Activated T-cell treated with anti-CD3 and anti-CD28 coated beads, Interleukin-2, amount 50 U/mL, for 72 hours (primary cell): ENCODE data around the gene TSHZ1. TPM values are rescaled to one million over a fixed set of nuclear protein-coding genes. Genes with fewer than 3 reads are reported as not detected.

Experiments
- ATAC-seq, 2 donors: fragments of 150-1000 bp; cut with Tn5 transposase; replicated peaks in 1 of 2; 2 replicates each; pipeline ENCODE4 v1.10.0; 2021; ENCODE audit warnings: moderate library complexity in 2 of 2, mild to moderate bottlenecking in 1 of 2
- DNase-seq, 2 donors: peaks; one replicate each; pipeline ENCODE4 v3.0.0; 2021 to 2022; ENCODE audit warnings: mixed read lengths in 1 of 2
- H3K27ac Mint-ChIP-seq: one replicate; pipeline ENCODE4 v1.8.0; 2022; ENCODE audit warnings: mild to moderate bottlenecking, moderate library complexity, mixed read lengths
- H3K27me3 Mint-ChIP-seq: one replicate; pipeline ENCODE4 v1.8.0; 2022; ENCODE audit warnings: low read depth, mixed read lengths
- H3K36me3 Mint-ChIP-seq, 2 donors: one replicate each; pipeline ENCODE4 v1.8.0; 2022; ENCODE audit warnings: mixed read lengths in 2 of 2, mild to moderate bottlenecking in 1 of 2; ENCODE audit not compliant: insufficient read depth in 2 of 2
- H3K4me1 Mint-ChIP-seq: one replicate; pipeline ENCODE4 v1.8.0; 2022; ENCODE audit warnings: low read depth, mixed read lengths
- H3K4me3 Mint-ChIP-seq, 2 donors: one replicate each; pipeline ENCODE4 v1.8.0; 2022; ENCODE audit warnings: mild to moderate bottlenecking in 2 of 2, mixed read lengths in 2 of 2, moderate library complexity in 2 of 2
- H3K9me3 Mint-ChIP-seq, 2 donors: one replicate each; pipeline ENCODE4 v1.8.0; 2022; ENCODE audit warnings: mixed read lengths in 2 of 2
- total RNA-seq, 2 donors: library from RNA; stranded (reverse); gene quantifications; one replicate each; pipeline ENCODE4 v1.2.3, GENCODE V29; 2022

The TSHZ1 gene
- total RNA-seq, 2 donors from 2014 or later: 18.1 to 19.2 TPM

DNA sequence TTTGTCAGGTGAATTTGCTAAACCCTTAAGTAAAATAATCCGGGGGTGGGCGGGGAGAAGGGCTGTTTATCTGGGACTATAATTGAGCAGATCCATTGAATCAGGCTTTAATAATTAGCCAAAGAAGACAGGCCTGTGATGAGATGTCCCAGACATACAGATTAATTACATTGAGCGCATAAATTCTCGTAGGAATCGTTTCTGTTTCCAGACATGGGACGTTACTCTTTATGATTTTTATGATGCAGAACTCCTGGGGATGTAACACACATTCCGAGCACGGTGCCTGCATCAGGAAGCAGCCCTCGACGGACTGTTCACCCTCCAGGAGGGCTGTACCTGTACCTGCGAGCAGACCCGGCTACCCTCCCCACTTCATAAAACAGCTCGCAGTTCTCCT, 128.0 kb downstream of the TSHZ1 start:
- Mint-ChIP-seq H3K9me3 (no peaks in the 10 kb centered on the region), H3K4me1 (no peaks in the 10 kb centered on the region), H3K27ac (no peak overlapping the region), H3K4me3 (no peak overlapping the region), H3K27me3 (no peaks in the 10 kb centered on the region), H3K36me3 (no peaks in the 10 kb centered on the region)
- ATAC-seq (no peak), DNase-seq (no peak)

Other genes with a start within 250 kb of the TSHZ1 start
- 10 to 100 TPM; 40.4 to 41.8 TPM for gene PTGR3, start 1.7 kb upstream of the TSHZ1 start, total RNA-seq
- gene SMIM21, start 216.9 kb downstream of the TSHZ1 start, total RNA-seq: not detected